ENCODE data around the gene DBH. TPM values are rescaled to one million over a fixed set of nuclear protein-coding genes. Genes with fewer than 3 reads are reported as not detected.

The DBH gene
- total and polyA plus RNA-seq, 2 of the 13 experiments (the other 11 are each of a cell fraction or from before 2014, with no cell fraction given) = not detected

DNA sequence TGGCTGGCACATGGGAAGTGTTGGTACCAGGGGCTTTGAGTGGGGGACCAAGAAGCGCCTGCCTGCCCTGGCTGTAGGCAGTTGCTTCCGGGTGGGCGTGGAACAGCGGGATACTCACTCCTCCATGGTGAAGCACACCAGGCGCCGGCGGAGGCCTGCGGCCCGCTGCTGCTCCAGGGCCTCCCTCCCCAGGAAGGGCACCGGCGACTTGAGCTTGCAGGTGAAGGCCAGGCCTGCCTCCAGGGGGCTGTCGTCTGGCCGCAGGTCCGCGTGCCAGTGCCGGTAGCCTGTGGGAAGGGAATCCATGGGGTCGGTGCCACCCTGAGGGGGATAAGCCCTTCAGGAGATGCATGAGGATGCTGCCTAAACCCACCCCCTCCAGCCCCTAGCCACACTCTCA lies 34.3 kb downstream of the DBH start:
- no peak overlapping the region for H2AFZ ChIP-seq (ENCODE audit: low read length)
- POLR2A ChIA-PET = interaction anchor here (0.7 kb wide), 1 partner anchor 44 kb away, joined by 3 read pairs; no protein-coding TSS in a partner anchor
- in situ Hi-C loops (cut with HindIII; ENCODE audit: extremely low pct_ligation_motif_present, low pct_unique_long_range_greater_than_20kb) = no loop called here
- no peak for ATAC-seq
- TF ChIP-seq DPF2 (CRISPR knock-in tag; IDR thresholded peaks at IDR 0.05; ENCODE audit: borderline replicate concordance, low read depth) (no peak), ZNF326 (CRISPR knock-in tag; IDR thresholded peaks at IDR 0.05; ENCODE audit: borderline replicate concordance) (no peak), ZNF430 (CRISPR knock-in tag; IDR thresholded peaks at IDR 0.05) (no peak), NCOR1 (IDR thresholded peaks at IDR 0.05; ENCODE audit: borderline replicate concordance, low read length) (no peak), SP2 (CRISPR knock-in tag; IDR thresholded peaks at IDR 0.05) (no peak), ZBTB20 (CRISPR knock-in tag; IDR thresholded peaks at IDR 0.05; ENCODE audit: borderline replicate concordance, low read depth) (no peak), HNRNPK (IDR thresholded peaks at IDR 0.05; ENCODE audit: low read depth, low read length, poor library complexity, severe bottlenecking) (no peak), RBFOX2 (IDR thresholded peaks at IDR 0.05; ENCODE audit: low read depth, low read length) (no peak), FOXO1 (CRISPR knock-in tag; IDR thresholded peaks at IDR 0.05) (no peak), ZNF891 (CRISPR knock-in tag; IDR thresholded peaks at IDR 0.05) (no peak), ARNTL (CRISPR knock-in tag; IDR thresholded peaks at IDR 0.05) (no peak), TBX3 (IDR thresholded peaks at IDR 0.05; ENCODE audit: borderline replicate concordance) (no peak)
- TF ChIP-seq, protein P1, sequence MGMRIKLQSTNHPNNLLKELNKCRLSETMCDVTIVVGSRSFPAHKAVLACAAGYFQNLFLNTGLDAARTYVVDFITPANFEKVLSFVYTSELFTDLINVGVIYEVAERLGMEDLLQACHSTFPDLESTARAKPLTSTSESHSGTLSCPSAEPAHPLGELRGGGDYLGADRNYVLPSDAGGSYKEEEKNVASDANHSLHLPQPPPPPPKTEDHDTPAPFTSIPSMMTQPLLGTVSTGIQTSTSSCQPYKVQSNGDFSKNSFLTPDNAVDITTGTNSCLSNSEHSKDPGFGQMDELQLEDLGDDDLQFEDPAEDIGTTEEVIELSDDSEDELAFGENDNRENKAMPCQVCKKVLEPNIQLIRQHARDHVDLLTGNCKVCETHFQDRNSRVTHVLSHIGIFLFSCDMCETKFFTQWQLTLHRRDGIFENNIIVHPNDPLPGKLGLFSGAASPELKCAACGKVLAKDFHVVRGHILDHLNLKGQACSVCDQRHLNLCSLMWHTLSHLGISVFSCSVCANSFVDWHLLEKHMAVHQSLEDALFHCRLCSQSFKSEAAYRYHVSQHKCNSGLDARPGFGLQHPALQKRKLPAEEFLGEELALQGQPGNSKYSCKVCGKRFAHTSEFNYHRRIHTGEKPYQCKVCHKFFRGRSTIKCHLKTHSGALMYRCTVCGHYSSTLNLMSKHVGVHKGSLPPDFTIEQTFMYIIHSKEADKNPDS (CRISPR knock-in tag; IDR thresholded peaks at IDR 0.05) = no peak
- TF ChIP-seq, protein P2, sequence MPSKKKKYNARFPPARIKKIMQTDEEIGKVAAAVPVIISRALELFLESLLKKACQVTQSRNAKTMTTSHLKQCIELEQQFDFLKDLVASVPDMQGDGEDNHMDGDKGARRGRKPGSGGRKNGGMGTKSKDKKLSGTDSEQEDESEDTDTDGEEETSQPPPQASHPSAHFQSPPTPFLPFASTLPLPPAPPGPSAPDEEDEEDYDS (CRISPR knock-in tag; IDR thresholded peaks at IDR 0.05) = no peak
- TF ChIP-seq, protein P3, sequence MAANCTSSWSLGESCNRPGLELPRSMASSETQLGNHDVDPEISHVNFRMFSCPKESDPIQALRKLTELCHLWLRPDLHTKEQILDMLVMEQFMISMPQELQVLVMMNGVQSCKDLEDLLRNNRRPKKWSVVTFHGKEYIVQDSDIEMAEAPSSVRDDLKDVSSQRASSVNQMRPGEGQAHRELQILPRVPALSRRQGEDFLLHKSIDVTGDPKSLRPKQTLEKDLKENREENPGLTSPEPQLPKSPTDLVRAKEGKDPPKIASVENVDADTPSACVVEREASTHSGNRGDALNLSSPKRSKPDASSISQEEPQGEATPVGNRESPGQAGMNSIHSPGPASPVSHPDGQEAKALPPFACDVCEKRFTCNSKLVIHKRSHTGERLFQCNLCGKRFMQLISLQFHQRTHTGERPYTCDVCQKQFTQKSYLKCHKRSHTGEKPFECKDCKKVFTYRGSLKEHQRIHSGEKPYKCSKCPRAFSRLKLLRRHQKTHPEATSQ (CRISPR knock-in tag; IDR thresholded peaks at IDR 0.05; ENCODE audit: borderline replicate concordance) = no peak
- intact Hi-C loops (cut with micrococcal nuclease; ENCODE audit: unreplicated experiment) = no loop called here
- H3K79me2 ChIP-seq (ENCODE audit: insufficient read depth, low read length) = no peaks in the 10 kb centered on the region
- H3K27me3 ChIP-seq (ENCODE audit: control insufficient read depth in 1 of 2, insufficient read depth in 2 of 2, low read length in 2 of 2) = no peaks in the 10 kb centered on the region
- H3K4me3 ChIP-seq (replicated peaks in 1 of 3; ENCODE audit: insufficient read depth in 1 of 3, low read depth in 2 of 3, low read length in 3 of 3) = no peak overlapping the region
- BruUV-seq (replicated peaks) = no TSS peak
- no peak for FAIRE-seq
- no peaks in the 10 kb centered on the region for H4K20me1 ChIP-seq (ENCODE audit: insufficient read depth, low read length)
- no peak overlapping the region for H3K4me2 ChIP-seq (ENCODE audit: low read depth, low read length)
- CTCF ChIA-PET (ENCODE audit: low intra/inter-chr PET ratio, low total read pairs) = no interaction called here
- H3K27ac ChIP-seq (ENCODE audit: extremely low read length, insufficient read depth, low read length) = no peak overlapping the region
- no peak for DNase-seq (ENCODE audit: low spot score)
- no peaks in the 10 kb centered on the region for H3K9me3 ChIP-seq (ENCODE audit: low read length)
- no peaks in the 10 kb centered on the region for H3K4me1 ChIP-seq (ENCODE audit: insufficient read depth, low read length)
- no peak overlapping the region for H3K9ac ChIP-seq (ENCODE audit: insufficient read depth, low read depth, low read length)
- WGBS (ENCODE audit: low lambda C conversion rate) = 97% methylated on average over 6 of the region's 17 CpGs
- H3K36me3 ChIP-seq (replicated peaks in 1 of 2; ENCODE audit: control insufficient read depth in 1 of 2, insufficient read depth in 2 of 2, low read length in 2 of 2) = peaks cover 9 to 17% of the 10 kb centered on the region in 2 experiments; a peak in 3 of 5 replicates

Data from HepG2 (cell line).